ENCODE measurements around the gene PALMD.

PALMD gene

GRCh38 chr1:99607590-99607989, 38.3 kb upstream of the PALMD start:
- H3K27ac ChIP-seq (ENCODE audit: low read length) = no peak overlapping the region
- H3K4me2 ChIP-seq (ENCODE audit: low read depth, low read length) = no peak overlapping the region
- H3K36me3 ChIP-seq (replicated peaks; ENCODE audit: insufficient read depth, low read length) = no peaks in the 10 kb centered on the region
- no peak overlapping the region for H3K9ac ChIP-seq (ENCODE audit: low read length)
- H3K4me3 ChIP-seq (ENCODE audit: low read length) = no peak overlapping the region
- H3K79me2 ChIP-seq (ENCODE audit: low read length) = no peaks in the 10 kb centered on the region
- no peak overlapping the region for H2AFZ ChIP-seq (ENCODE audit: low read length)
- DNase-seq = no peak
- no peak for TF ChIP-seq EZH2phosphoT487 (IDR thresholded peaks at IDR 0.05; ENCODE audit: low read length)
- no peaks in the 10 kb centered on the region for H4K20me1 ChIP-seq (ENCODE audit: insufficient read depth, low read length)
- no peaks in the 10 kb centered on the region for H3K4me1 ChIP-seq (ENCODE audit: low read length)
- no peaks in the 10 kb centered on the region for H3K9me3 ChIP-seq (replicated peaks; ENCODE audit: insufficient read depth, low read length)
- no peaks in the 10 kb centered on the region for H3F3A ChIP-seq (ENCODE audit: insufficient read depth, low read length)
- H3K27me3 ChIP-seq (replicated peaks; ENCODE audit: insufficient read depth, low read length) = no peaks in the 10 kb centered on the region
- H3K9me2 ChIP-seq (replicated peaks; ENCODE audit: insufficient read depth, low read length) = no peaks in the 10 kb centered on the region

- Histone ChIP-seq H3K4me3 (ENCODE audit: low read length) (no peak overlapping the region), H3K9ac (ENCODE audit: low read length) (no peak overlapping the region), H3K4me2 (ENCODE audit: low read depth, low read length) (no peak overlapping the region), H3K9me2 (replicated peaks; ENCODE audit: insufficient read depth, low read length) (no peaks in the 10 kb centered on the region), H4K20me1 (ENCODE audit: insufficient read depth, low read length) (no peaks in the 10 kb centered on the region), H3K9me3 (replicated peaks; ENCODE audit: insufficient read depth, low read length) (no peaks in the 10 kb centered on the region), H3K4me1 (ENCODE audit: low read length) (no peaks in the 10 kb centered on the region), H3K27me3 (replicated peaks; ENCODE audit: insufficient read depth, low read length) (no peaks in the 10 kb centered on the region), H3K79me2 (ENCODE audit: low read length) (no peaks in the 10 kb centered on the region), H3F3A (ENCODE audit: insufficient read depth, low read length) (no peaks in the 10 kb centered on the region), H3K36me3 (replicated peaks; ENCODE audit: insufficient read depth, low read length) (no peaks in the 10 kb centered on the region), H2AFZ (ENCODE audit: low read length) (no peak overlapping the region), H3K27ac (ENCODE audit: low read length) (no peak overlapping the region)
- TF ChIP-seq EZH2 (optimal IDR thresholded peaks at IDR 0.05; ENCODE audit: low read depth, low read length) (no peak), EZH2phosphoT487 (IDR thresholded peaks at IDR 0.05; ENCODE audit: low read length) (no peak), CTCF (IDR thresholded peaks at IDR 0.05; ENCODE audit: low read length) (no peak)
- DNase-seq = no peak
These were observed 37.9 kb upstream of the PALMD start for GRCh38 chr1:99608058-99608457.

- H3K9ac ChIP-seq (ENCODE audit: low read length) = no peak overlapping the region
- H3K9me2 ChIP-seq (replicated peaks; ENCODE audit: insufficient read depth, low read length) = no peaks in the 10 kb centered on the region
- no peaks in the 10 kb centered on the region for H4K20me1 ChIP-seq (ENCODE audit: insufficient read depth, low read length)
- TF ChIP-seq CTCF (IDR thresholded peaks at IDR 0.05; ENCODE audit: low read length) (no peak), EZH2phosphoT487 (IDR thresholded peaks at IDR 0.05; ENCODE audit: low read length) (no peak), EZH2 (optimal IDR thresholded peaks at IDR 0.05; ENCODE audit: low read depth, low read length) (no peak)
- no peaks in the 10 kb centered on the region for H3K27me3 ChIP-seq (replicated peaks; ENCODE audit: insufficient read depth, low read length)
- H3K4me2 ChIP-seq (ENCODE audit: low read depth, low read length) = no peak overlapping the region
- H2AFZ ChIP-seq (ENCODE audit: low read length) = no peak overlapping the region
- no peak for DNase-seq
- no peaks in the 10 kb centered on the region for H3K9me3 ChIP-seq (replicated peaks; ENCODE audit: insufficient read depth, low read length)
- no peaks in the 10 kb centered on the region for H3K79me2 ChIP-seq (ENCODE audit: low read length)
- no peaks in the 10 kb centered on the region for H3F3A ChIP-seq (ENCODE audit: insufficient read depth, low read length)
- H3K4me3 ChIP-seq (ENCODE audit: low read length) = no peak overlapping the region
- H3K36me3 ChIP-seq (replicated peaks; ENCODE audit: insufficient read depth, low read length) = no peaks in the 10 kb centered on the region
- H3K4me1 ChIP-seq (ENCODE audit: low read length) = no peaks in the 10 kb centered on the region
- H3K27ac ChIP-seq (ENCODE audit: low read length) = no peak overlapping the region
These were observed 32.2 kb upstream of the PALMD start for GRCh38 chr1:99613716-99614115.

- no peaks in the 10 kb centered on the region for H3K27me3 ChIP-seq (replicated peaks; ENCODE audit: insufficient read depth, low read length)
- no peaks in the 10 kb centered on the region for H4K20me1 ChIP-seq (ENCODE audit: insufficient read depth, low read length)
- H3K4me2 ChIP-seq (ENCODE audit: low read depth, low read length) = no peak overlapping the region
- H3F3A ChIP-seq (ENCODE audit: insufficient read depth, low read length) = no peaks in the 10 kb centered on the region
- no peaks in the 10 kb centered on the region for H3K36me3 ChIP-seq (replicated peaks; ENCODE audit: insufficient read depth, low read length)
- no peaks in the 10 kb centered on the region for H3K79me2 ChIP-seq (ENCODE audit: low read length)
- TF ChIP-seq EZH2phosphoT487 (IDR thresholded peaks at IDR 0.05; ENCODE audit: low read length) (no peak), EZH2 (optimal IDR thresholded peaks at IDR 0.05; ENCODE audit: low read depth, low read length) (no peak), CTCF (IDR thresholded peaks at IDR 0.05; ENCODE audit: low read length) (no peak)
- H3K9me2 ChIP-seq (replicated peaks; ENCODE audit: insufficient read depth, low read length) = no peaks in the 10 kb centered on the region
- no peaks in the 10 kb centered on the region for H3K4me1 ChIP-seq (ENCODE audit: low read length)
- H3K9me3 ChIP-seq (replicated peaks; ENCODE audit: insufficient read depth, low read length) = no peaks in the 10 kb centered on the region
- no peak overlapping the region for H3K4me3 ChIP-seq (ENCODE audit: low read length)
- H2AFZ ChIP-seq (ENCODE audit: low read length) = no peak overlapping the region
- no peak overlapping the region for H3K27ac ChIP-seq (ENCODE audit: low read length)
- no peak for DNase-seq
- no peak overlapping the region for H3K9ac ChIP-seq (ENCODE audit: low read length)
These were observed 31.2 kb upstream of the PALMD start for GRCh38 chr1:99614728-99615127.
